ENCODE data around the gene LCNL1. TPM values are rescaled to one million over a fixed set of nuclear protein-coding genes. Genes with fewer than 3 reads are reported as not detected.
A peak's percentile ranks its signal among the peaks of the same experiment; 100 is the strongest.

The LCNL1 gene
- total RNA-seq, 2 donors from 2014 or later = not detected

DNA sequence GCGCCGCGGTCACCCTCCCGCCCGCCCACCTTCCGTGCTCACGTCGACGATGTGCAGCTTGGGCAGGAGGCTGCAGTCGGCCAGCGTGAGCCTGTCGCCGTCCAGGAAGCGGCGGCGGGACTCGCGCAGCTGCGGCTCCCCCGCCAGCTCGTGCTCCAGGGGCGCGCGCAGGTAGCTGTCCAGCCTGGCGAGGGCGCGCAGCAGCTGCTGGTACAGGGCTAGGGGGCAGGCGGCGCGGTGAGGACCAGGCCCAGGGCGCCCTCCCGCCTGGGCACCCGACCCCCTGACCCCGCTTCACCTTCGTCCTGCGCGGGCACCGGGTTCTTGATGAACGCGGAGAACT lies 12.1 kb downstream of the LCNL1 start:
- no peak overlapping the region for H3K27ac ChIP-seq
- no peaks in the 10 kb centered on the region for H3K27me3 ChIP-seq
- DNase-seq = no peak
- no peak for TF ChIP-seq CTCF (IDR thresholded peaks at IDR 0.05)
- TF ChIP-seq POLR2A (IDR thresholded peaks at IDR 0.05) = no peak
- intact Hi-C loops (cut with DNase I) = no loop called here
- 51 to 57% methylated on average over 13 of the region's 40 CpGs for WGBS, 2 donors
- ATAC-seq = no peak
- H3K9me3 ChIP-seq = no peaks in the 10 kb centered on the region
- H3K4me3 ChIP-seq = no peak overlapping the region
- H3K36me3 ChIP-seq (replicated peaks in 1 of 2; ENCODE audit: insufficient read depth in 1 of 2, low read depth in 2 of 2) = no peaks in the 10 kb centered on the region
- H3K4me1 ChIP-seq = peaks cover 35% of the 10 kb centered on the region

DNA sequence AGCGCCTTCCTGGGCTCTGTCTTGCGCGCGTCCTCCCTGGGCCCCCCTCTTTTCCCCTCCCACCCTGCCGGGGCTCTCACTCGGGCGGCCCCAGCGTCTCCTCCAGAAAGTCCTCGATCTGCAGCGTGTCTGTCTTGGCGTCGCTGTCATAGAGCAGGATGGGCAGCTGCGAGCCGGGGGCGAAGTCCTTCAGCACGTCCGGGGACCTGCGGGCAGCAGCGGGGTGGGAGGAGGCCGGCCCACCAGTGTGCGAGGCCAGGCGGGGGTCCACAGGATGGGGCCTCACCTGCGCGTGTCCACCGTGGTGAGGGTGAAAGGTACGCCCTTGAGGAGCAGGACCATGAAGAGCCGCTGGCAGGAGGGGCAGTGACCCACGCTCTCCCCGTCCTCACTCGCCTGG lies 12.6 kb downstream of the LCNL1 start:
- 37 to 42% methylated on average over 12 to 27 of the region's 30 CpGs for WGBS, 2 donors
- Histone ChIP-seq H3K4me3 (no peak overlapping the region), H3K9me3 (no peaks in the 10 kb centered on the region), H3K27ac (no peak overlapping the region), H3K27me3 (no peaks in the 10 kb centered on the region), H3K36me3 (replicated peaks in 1 of 2; ENCODE audit: insufficient read depth in 1 of 2, low read depth in 2 of 2) (no peaks in the 10 kb centered on the region), H3K4me1 (peaks cover 35% of the 10 kb centered on the region)
- DNase-seq (no peak), ATAC-seq (no peak)
- intact Hi-C loops (cut with DNase I) = no loop called here
- TF ChIP-seq POLR2A (IDR thresholded peaks at IDR 0.05) = no peak
- no peak for TF ChIP-seq CTCF (IDR thresholded peaks at IDR 0.05)

DNA sequence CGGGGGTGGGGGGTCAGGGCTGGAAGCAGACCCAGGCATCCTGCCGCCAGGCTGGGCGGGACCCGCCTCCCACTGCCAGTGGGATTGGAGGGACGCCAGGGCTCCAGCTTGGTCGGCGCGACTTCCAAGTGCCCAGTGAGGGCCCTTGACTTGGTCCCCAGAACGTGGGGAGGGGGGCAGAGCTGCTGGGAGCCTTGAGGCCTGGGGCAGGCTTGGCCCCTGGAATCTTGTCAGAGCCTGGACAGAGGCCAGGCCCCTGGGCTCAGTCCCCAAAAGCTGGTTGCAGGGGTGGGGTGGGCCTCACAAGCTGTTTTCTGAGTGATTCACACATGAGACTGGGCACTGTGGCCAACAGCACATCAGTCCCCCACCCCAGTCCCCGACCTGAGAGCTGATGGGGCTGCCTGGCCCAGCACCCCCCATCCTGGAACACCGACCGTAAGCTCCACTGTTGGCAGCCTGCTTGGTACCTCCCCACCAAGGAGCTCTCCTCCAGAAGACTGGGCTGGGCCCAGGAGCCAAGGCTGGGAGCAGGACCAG lies 13.0 kb downstream of the LCNL1 start:
- Histone ChIP-seq H3K27ac (no peak overlapping the region), H3K4me3 (no peak overlapping the region), H3K27me3 (no peaks in the 10 kb centered on the region), H3K36me3 (replicated peaks in 1 of 2; ENCODE audit: insufficient read depth in 1 of 2, low read depth in 2 of 2) (no peaks in the 10 kb centered on the region), H3K9me3 (no peaks in the 10 kb centered on the region), H3K4me1 (peaks cover 35% of the 10 kb centered on the region)
- TF ChIP-seq POLR2A (IDR thresholded peaks at IDR 0.05) = no peak
- no peak for TF ChIP-seq CTCF (IDR thresholded peaks at IDR 0.05)
- intact Hi-C loops (cut with DNase I) = no loop called here
- DNase-seq (peak in 2 of 4 donors; percentile 45 to 53), ATAC-seq (no peak)
- 29 to 39% methylated on average over 3 to 7 of the region's 12 CpGs for WGBS, 2 donors

GRCh38 chr9:136996361-136997292 lies 13.8 kb downstream of the LCNL1 start, which contains the start of gene CLIC3:
CLIC3 (minus strand) TSS chr9:136996568; CDS start chr9:136996543, 25 bp downstream.
- intact Hi-C loops (cut with DNase I) = no loop called here
- WGBS, 2 donors = 36% methylated on average over 16 to 35 of the region's 35 CpGs
- Histone ChIP-seq H3K4me1 (peaks cover 32% of the 10 kb centered on the region), H3K9me3 (no peaks in the 10 kb centered on the region), H3K36me3 (replicated peaks in 1 of 2; ENCODE audit: insufficient read depth in 1 of 2, low read depth in 2 of 2) (no peaks in the 10 kb centered on the region), H3K27me3 (no peaks in the 10 kb centered on the region), H3K27ac (no peak within 1 kb of the TSS), H3K4me3 (no peak within 1 kb of the TSS)
- DNase-seq = peak in 1 of 4 donors; percentile 20
- TF ChIP-seq POLR2A (IDR thresholded peaks at IDR 0.05) = no peak
- TF ChIP-seq CTCF (IDR thresholded peaks at IDR 0.05) = no peak
- ATAC-seq = no peak
